Ishikawa (cell line): ENCODE measurements around the gene RXFP3.

ENCODE experiments used
- CEBPB ChIP-seq: IDR thresholded peaks from 2 replicates; pipeline ENCODE4 v1.6.1; 2012
- CREB1 ChIP-seq: IDR thresholded peaks from 2 replicates; pipeline ENCODE4 v1.6.1; 2012; ENCODE audit warnings: low read depth
- EGR1 ChIP-seq: IDR thresholded peaks from 2 replicates; pipeline ENCODE4 v1.6.1; 2012
- EP300 ChIP-seq: IDR thresholded peaks from 2 replicates; pipeline ENCODE4 v1.6.1; 2012; ENCODE audit warnings: borderline replicate concordance
- FOXM1 ChIP-seq: IDR thresholded peaks from 2 replicates; pipeline ENCODE4 v1.6.1; 2012; ENCODE audit warnings: low read depth, borderline replicate concordance
- NFIC ChIP-seq: IDR thresholded peaks from 2 replicates; pipeline ENCODE4 v1.6.1; 2012
- RAD21 ChIP-seq: IDR thresholded peaks from 2 replicates; pipeline ENCODE4 v1.6.1; 2012; ENCODE audit warnings: low read depth
- TAF1 ChIP-seq: IDR thresholded peaks from 2 replicates; pipeline ENCODE4 v1.6.1; 2012; ENCODE audit warnings: low read depth, mild to moderate bottlenecking
- TCF12 ChIP-seq: IDR thresholded peaks from 2 replicates; pipeline ENCODE4 v1.6.1; 2012; ENCODE audit warnings: low read depth
- TEAD4 ChIP-seq: IDR thresholded peaks from 2 replicates; pipeline ENCODE4 v1.6.1; 2012
- YY1 ChIP-seq: IDR thresholded peaks from 2 replicates; pipeline ENCODE4 v1.6.1; 2012; ENCODE audit warnings: low read depth
- ZBTB7A ChIP-seq: IDR thresholded peaks from 2 replicates; pipeline ENCODE4 v1.6.1; 2012; ENCODE audit warnings: low read depth
- TF ChIP-seq, protein P1 (sequence below): IDR thresholded peaks from 2 replicates; pipeline ENCODE4 v1.6.1; 2012; ENCODE audit warnings: low read depth, mild to moderate bottlenecking
- TF ChIP-seq, protein P2 (sequence below): IDR thresholded peaks from 2 replicates; pipeline ENCODE4 v1.6.1; 2012
- TF ChIP-seq, protein P3 (sequence below): IDR thresholded peaks from 2 replicates; pipeline ENCODE4 v1.6.1; 2012

Gene RXFP3

DNA sequence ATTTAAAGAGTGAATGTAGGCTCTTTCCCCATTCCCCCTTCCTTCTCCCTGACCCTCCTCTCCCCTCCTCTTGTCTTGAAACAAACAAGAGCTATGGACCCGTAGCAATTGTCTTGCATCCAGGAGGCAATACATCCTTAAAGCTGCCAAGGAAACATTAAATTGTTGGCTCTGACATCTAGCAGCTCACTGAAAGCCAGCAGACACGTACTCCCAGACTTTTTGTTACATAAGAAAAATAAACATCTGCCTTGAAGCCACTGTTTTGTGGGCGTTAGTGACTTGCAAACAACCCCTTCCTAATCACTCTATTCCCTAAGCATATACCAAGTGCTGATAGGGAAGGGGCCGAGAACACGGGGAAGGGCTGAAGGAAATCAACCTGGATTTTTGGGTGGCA, 39.7 kb downstream of the RXFP3 start:
- TF ChIP-seq TAF1, result no peak

DNA sequence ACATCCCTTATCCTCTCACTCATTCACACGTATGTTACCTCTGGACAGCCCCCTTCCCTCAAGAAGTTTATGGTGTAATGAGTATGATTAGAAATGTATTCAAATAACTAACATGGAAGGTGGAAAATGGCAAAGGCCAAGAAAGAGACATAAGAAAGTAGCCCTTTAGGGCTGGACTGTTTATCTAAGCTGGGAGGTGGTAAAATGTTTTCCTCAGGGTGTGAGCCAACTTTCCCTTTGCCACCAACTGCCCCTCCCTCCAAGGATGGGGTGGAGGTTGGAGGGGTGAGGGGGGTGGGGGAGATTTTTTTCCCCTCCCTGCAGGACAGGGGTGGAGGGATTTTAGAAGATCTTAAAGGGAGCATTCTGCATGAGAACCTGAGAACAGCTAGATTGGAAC, 40.1 kb downstream of the RXFP3 start:
- TF ChIP-seq NFIC (no peak), TCF12 (no peak), EGR1 (no peak), RAD21 (no peak), TAF1 (no peak), YY1 (no peak), CREB1 (no peak), FOXM1 (no peak), CEBPB (no peak), ZBTB7A (no peak), EP300 (no peak), TEAD4 (no peak)
- TF ChIP-seq, protein P1, sequence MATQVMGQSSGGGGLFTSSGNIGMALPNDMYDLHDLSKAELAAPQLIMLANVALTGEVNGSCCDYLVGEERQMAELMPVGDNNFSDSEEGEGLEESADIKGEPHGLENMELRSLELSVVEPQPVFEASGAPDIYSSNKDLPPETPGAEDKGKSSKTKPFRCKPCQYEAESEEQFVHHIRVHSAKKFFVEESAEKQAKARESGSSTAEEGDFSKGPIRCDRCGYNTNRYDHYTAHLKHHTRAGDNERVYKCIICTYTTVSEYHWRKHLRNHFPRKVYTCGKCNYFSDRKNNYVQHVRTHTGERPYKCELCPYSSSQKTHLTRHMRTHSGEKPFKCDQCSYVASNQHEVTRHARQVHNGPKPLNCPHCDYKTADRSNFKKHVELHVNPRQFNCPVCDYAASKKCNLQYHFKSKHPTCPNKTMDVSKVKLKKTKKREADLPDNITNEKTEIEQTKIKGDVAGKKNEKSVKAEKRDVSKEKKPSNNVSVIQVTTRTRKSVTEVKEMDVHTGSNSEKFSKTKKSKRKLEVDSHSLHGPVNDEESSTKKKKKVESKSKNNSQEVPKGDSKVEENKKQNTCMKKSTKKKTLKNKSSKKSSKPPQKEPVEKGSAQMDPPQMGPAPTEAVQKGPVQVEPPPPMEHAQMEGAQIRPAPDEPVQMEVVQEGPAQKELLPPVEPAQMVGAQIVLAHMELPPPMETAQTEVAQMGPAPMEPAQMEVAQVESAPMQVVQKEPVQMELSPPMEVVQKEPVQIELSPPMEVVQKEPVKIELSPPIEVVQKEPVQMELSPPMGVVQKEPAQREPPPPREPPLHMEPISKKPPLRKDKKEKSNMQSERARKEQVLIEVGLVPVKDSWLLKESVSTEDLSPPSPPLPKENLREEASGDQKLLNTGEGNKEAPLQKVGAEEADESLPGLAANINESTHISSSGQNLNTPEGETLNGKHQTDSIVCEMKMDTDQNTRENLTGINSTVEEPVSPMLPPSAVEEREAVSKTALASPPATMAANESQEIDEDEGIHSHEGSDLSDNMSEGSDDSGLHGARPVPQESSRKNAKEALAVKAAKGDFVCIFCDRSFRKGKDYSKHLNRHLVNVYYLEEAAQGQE, result no peak
- TF ChIP-seq, protein P2, sequence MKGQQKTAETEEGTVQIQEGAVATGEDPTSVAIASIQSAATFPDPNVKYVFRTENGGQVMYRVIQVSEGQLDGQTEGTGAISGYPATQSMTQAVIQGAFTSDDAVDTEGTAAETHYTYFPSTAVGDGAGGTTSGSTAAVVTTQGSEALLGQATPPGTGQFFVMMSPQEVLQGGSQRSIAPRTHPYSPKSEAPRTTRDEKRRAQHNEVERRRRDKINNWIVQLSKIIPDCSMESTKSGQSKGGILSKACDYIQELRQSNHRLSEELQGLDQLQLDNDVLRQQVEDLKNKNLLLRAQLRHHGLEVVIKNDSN, result no peak
- TF ChIP-seq, protein P3, sequence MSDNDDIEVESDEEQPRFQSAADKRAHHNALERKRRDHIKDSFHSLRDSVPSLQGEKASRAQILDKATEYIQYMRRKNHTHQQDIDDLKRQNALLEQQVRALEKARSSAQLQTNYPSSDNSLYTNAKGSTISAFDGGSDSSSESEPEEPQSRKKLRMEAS, result no peak

GRCh38 chr5:33978306-33978705, 42.1 kb downstream of the RXFP3 start:
- no peak for TF ChIP-seq RAD21
- no peak for TF ChIP-seq TEAD4
- TF ChIP-seq, protein P1, result no peak
- TF ChIP-seq YY1, result no peak
- TF ChIP-seq EGR1, result no peak
- no peak for TF ChIP-seq CREB1
- no peak for TF ChIP-seq EP300
- no peak for TF ChIP-seq TCF12
- TF ChIP-seq, protein P3, result no peak
- TF ChIP-seq NFIC, result no peak
- no peak for TF ChIP-seq CEBPB
- TF ChIP-seq TAF1, result no peak
- TF ChIP-seq, protein P2, result no peak

DNA sequence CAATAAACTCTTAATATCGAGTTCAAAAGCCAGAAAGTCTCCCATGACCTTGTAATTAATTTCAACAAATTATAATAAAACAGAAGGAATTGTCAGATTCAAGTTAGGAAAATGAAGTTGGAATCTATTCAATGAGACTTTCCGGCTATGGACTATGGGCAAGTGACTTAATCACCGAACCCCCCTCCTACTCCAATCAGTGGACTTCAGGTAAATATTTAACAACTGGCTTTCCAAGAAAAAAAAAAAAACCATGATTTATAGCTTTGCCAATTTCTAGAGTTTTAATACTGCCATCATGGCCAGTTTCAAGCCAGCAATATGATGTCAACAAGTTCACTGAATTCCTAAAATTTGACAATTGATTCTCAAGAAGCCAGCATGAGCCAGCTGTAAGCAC, 43.8 kb downstream of the RXFP3 start:
- no peak for TF ChIP-seq TCF12
- TF ChIP-seq, protein P2, result no peak
- no peak for TF ChIP-seq RAD21
- TF ChIP-seq TAF1, result no peak
- no peak for TF ChIP-seq NFIC

GRCh38 chr5:33981408-33982162, 45.4 kb downstream of the RXFP3 start:
- TF ChIP-seq, protein P1, result no peak
- TF ChIP-seq TEAD4 (no peak), TAF1 (no peak), ZBTB7A (no peak)
- TF ChIP-seq, protein P3, result no peak
